Uterus (tissue), 4 donors: ENCODE data around the gene CCDC171. TPM values are rescaled to one million over a fixed set of nuclear protein-coding genes. Genes with fewer than 3 reads are reported as not detected.

Source experiments
- DNase-seq, 2 donors: peaks; one replicate each; pipeline ENCODE4 v3.0.0-alpha.2; 2019 to 2020
- H3K27ac ChIP-seq, 2 donors: fragments of 200-600 bp; sonication (generic); 1 replicate in 1 of 2; 2 replicates in 1 of 2; pipeline ENCODE4 v1.5.1; 2016 to 2018
- H3K27me3 ChIP-seq, 2 donors: fragments of 200-600 bp; sonication (generic); one replicate each; pipeline ENCODE4 v1.5.1; 2018 to 2019; ENCODE audit warnings: control low read depth in 1 of 2
- H3K36me3 ChIP-seq, 2 donors: fragments of 200-600 bp; sonication (generic); one replicate each; pipeline ENCODE4 v1.5.1; 2019; ENCODE audit warnings: control low read depth in 1 of 2
- H3K4me1 ChIP-seq, 2 donors: fragments of 200-600 bp; sonication (generic); one replicate each; pipeline ENCODE4 v1.5.1; 2018 to 2019; ENCODE audit warnings: control low read depth in 1 of 2
- H3K4me3 ChIP-seq, 2 donors: fragments of 200-600 bp; sonication (generic); 1 replicate in 1 of 2; 2 replicates in 1 of 2; pipeline ENCODE4 v1.5.1; 2018 to 2019; ENCODE audit warnings: mild to moderate bottlenecking in 1 of 2
- H3K9me3 ChIP-seq, 2 donors: fragments of 200-600 bp; sonication (generic); one replicate each; pipeline ENCODE4 v1.5.1; 2019; ENCODE audit warnings: control low read depth in 1 of 2
- POLR2A ChIP-seq, 2 donors: fragments of 450-650 bp; IDR thresholded peaks; one replicate each; pipeline ENCODE4 v1.6.1; 2016; ENCODE audit warnings: antibody characterized with exemption in 2 of 2, mild to moderate bottlenecking in 1 of 2, moderate library complexity in 1 of 2
- intact Hi-C: fragments of 100-400 bp; cut with DNase I; formaldehyde crosslinking; loops from one replicate; pipeline ENCODE4 v1.15.1; 2023; ENCODE audit warnings: low total_unique reads
- total RNA-seq, 4 donors: library from RNA; depleted of rRNA in 3 of 4; stranded (reverse); fragments of >200 nt in 3 of 4; gene quantifications; one replicate each; pipeline versions ENCODE4 v1.1.0 to v1.2.4, GENCODE V29; 2014 to 2023
- TF ChIP-seq, protein P1 (sequence below), 4 experiments: fragments of 200-600 bp in 2 of 4; fragments of 450-650 bp in 2 of 4; sonication (generic) in 2 of 4; IDR thresholded peaks; one replicate each; pipeline ENCODE4 v1.5.1; 2016 to 2019; ENCODE audit warnings: antibody characterized with exemption in 4 of 4, mild to moderate bottlenecking in 2 of 4, moderate library complexity in 1 of 4
- donor health status: DM: yes; HTN: yes; CAD: no.

Gene CCDC171
- total RNA-seq, 4 donors from 2014 or later: 15.6 to 45.6 (median 26.4) TPM

DNA sequence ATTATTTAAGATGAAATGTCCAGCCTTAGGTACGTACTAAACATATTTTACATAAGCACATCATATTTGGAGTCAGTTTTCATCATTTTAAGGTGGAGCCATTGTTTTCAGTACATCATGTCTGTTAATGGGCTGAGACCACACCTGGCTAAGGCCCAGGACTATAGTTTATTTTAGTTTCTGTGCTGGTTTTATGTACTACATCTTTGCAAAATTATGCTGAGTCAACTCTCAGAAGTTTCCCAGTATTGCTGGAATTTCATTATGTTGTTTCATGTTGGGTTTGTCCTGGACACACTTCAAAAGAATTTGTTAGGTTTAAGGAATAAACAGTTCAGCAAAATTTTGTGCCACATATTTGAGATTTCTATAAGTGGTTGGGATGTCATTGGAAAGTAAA lies 171.2 kb downstream of the CCDC171 start:
- intact Hi-C loops: no loop called here
- no peaks in the 10 kb centered on the region for H3K27me3 ChIP-seq
- DNase-seq: no peak
- no peaks in the 10 kb centered on the region for H3K9me3 ChIP-seq
- no peaks in the 10 kb centered on the region for H3K36me3 ChIP-seq
- no peak overlapping the region for H3K4me3 ChIP-seq
- H3K27ac ChIP-seq: no peak overlapping the region
- no peaks in the 10 kb centered on the region for H3K4me1 ChIP-seq
- TF ChIP-seq, protein P1, sequence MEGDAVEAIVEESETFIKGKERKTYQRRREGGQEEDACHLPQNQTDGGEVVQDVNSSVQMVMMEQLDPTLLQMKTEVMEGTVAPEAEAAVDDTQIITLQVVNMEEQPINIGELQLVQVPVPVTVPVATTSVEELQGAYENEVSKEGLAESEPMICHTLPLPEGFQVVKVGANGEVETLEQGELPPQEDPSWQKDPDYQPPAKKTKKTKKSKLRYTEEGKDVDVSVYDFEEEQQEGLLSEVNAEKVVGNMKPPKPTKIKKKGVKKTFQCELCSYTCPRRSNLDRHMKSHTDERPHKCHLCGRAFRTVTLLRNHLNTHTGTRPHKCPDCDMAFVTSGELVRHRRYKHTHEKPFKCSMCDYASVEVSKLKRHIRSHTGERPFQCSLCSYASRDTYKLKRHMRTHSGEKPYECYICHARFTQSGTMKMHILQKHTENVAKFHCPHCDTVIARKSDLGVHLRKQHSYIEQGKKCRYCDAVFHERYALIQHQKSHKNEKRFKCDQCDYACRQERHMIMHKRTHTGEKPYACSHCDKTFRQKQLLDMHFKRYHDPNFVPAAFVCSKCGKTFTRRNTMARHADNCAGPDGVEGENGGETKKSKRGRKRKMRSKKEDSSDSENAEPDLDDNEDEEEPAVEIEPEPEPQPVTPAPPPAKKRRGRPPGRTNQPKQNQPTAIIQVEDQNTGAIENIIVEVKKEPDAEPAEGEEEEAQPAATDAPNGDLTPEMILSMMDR (IDR thresholded peaks at IDR 0.05): no peak
- no peak for TF ChIP-seq POLR2A (IDR thresholded peaks at IDR 0.05)

DNA sequence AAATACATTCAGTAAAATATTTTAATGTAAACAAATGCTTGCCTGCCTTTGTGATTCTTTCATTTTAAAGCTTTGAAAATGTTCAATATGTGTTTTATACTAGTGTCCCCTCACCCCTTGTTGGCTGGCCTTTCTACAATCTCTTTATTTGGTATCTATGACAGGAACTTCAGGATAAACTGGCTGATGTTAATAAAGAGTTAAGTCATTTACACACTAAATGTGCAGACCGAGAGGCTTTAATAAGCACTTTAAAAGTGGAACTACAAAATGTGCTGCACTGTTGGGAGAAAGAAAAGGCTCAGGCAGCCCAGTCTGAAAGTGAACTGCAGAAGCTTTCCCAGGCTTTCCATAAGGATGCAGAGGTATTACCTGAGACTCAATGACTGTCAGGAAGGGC lies 171.8 kb downstream of the CCDC171 start:
- no peaks in the 10 kb centered on the region for H3K9me3 ChIP-seq
- H3K4me3 ChIP-seq: no peak overlapping the region
- no peaks in the 10 kb centered on the region for H3K27me3 ChIP-seq
- no peaks in the 10 kb centered on the region for H3K36me3 ChIP-seq
- no peak overlapping the region for H3K27ac ChIP-seq
- intact Hi-C loops: no loop called here
- H3K4me1 ChIP-seq: no peaks in the 10 kb centered on the region
- no peak for DNase-seq
- TF ChIP-seq POLR2A (IDR thresholded peaks at IDR 0.05): no peak
- TF ChIP-seq, protein P1 (IDR thresholded peaks at IDR 0.05): no peak

DNA sequence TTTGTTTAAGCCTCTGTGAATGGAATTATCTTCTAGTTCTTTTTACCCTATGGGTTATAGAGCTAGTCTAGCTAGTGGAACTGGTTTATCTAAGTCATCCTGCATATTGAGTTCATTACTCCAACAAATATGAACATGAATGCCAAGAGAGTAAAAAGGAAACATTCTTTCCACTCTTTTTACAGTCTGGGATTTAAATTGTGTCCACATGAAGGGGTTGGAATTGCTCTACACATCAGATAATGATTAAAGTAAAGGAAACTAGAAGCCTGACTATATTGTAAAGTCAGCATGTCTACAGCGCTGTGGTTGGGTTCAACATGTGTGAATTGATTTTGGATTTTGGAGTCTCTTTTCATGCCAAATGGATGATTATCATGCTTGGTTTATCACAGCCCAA lies 173.1 kb downstream of the CCDC171 start:
- H3K9me3 ChIP-seq: no peaks in the 10 kb centered on the region
- H3K36me3 ChIP-seq: no peaks in the 10 kb centered on the region
- no peaks in the 10 kb centered on the region for H3K27me3 ChIP-seq
- DNase-seq: no peak
- H3K4me1 ChIP-seq: no peaks in the 10 kb centered on the region
- no peak overlapping the region for H3K27ac ChIP-seq
- H3K4me3 ChIP-seq: no peak overlapping the region
- TF ChIP-seq, protein P1 (IDR thresholded peaks at IDR 0.05): no peak
- no peak for TF ChIP-seq POLR2A (IDR thresholded peaks at IDR 0.05)
- intact Hi-C loops: no loop called here

DNA sequence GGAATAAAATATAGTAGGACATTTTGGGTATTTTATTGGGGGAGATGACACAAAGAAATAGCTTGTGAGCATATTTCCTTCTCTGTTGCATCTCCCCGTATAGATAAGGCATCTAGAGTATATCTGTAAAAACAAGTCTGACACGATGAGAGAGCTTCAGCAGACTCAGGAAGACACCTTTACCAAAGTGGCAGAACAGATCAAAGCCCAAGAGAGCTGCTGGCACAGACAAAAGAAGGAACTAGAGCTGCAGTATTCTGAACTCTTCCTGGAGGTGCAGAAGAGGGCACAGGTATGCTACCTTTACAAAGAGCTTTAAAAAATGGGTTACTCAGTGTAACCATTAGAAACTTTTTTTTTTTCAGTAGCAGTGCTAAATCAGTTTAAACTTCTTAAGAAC lies 176.7 kb downstream of the CCDC171 start:
- intact Hi-C loops: no loop called here
- DNase-seq: no peak
- no peaks in the 10 kb centered on the region for H3K4me1 ChIP-seq
- no peaks in the 10 kb centered on the region for H3K36me3 ChIP-seq
- TF ChIP-seq, protein P1 (IDR thresholded peaks at IDR 0.05): no peak
- no peak for TF ChIP-seq POLR2A (IDR thresholded peaks at IDR 0.05)
- H3K27ac ChIP-seq: no peak overlapping the region
- no peak overlapping the region for H3K4me3 ChIP-seq
- H3K27me3 ChIP-seq: no peaks in the 10 kb centered on the region
- no peaks in the 10 kb centered on the region for H3K9me3 ChIP-seq

DNA sequence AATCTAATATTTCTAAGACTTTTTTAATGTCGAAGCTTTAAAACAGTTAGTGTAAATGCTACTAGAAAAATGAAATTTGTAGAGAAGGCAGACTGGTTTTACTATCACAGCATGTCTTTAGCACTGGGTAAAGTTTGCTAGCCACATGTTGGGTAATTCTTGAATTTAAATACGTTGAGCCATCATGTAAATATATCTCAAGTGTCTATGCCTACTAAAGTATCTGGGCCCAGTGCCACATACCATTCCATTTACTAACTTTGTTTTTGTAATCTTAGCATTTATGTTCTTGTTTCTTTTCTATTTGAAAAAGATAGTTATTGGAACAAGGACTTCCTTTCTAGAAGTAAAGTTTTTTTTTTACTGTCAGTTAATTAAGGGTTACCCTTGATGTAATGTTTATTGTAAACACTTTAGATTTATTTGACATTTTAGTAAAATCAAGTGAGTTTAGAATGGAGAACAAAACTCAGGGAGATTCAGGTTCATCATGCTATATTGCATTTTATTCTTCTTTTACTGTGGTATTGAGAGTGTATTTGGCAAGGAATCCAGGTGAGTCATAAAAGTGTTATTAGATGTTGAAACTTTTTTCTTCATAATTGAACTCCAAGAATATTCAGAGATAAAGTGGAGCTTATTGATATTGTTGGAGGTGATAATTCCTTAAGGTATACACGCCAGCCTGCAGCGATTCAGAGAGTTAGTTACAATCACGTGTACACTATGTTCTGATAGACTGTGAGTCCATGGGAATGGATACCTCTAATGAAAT lies 182.4 kb downstream of the CCDC171 start:
- no peak overlapping the region for H3K4me3 ChIP-seq
- H3K27ac ChIP-seq: no peak overlapping the region
- TF ChIP-seq POLR2A (IDR thresholded peaks at IDR 0.05): no peak
- TF ChIP-seq, protein P1 (IDR thresholded peaks at IDR 0.05): no peak
- no peak for DNase-seq
- no peaks in the 10 kb centered on the region for H3K9me3 ChIP-seq
- no peaks in the 10 kb centered on the region for H3K27me3 ChIP-seq
- intact Hi-C loops: no loop called here
- H3K4me1 ChIP-seq: no peaks in the 10 kb centered on the region
- H3K36me3 ChIP-seq: no peaks in the 10 kb centered on the region
